IMR-90 (cell line): Measurements from ENCODE around the gene FAM13B. TPM values are rescaled to one million over a fixed set of nuclear protein-coding genes. Genes with fewer than 3 reads are reported as not detected.

Experiments
- ATAC-seq: fragments of 200-7000 bp; cut with Tn5 transposase; 2 replicates; pipeline ENCODE4 v1.9.1; 2020; ENCODE audit warnings: low read depth, mild to moderate bottlenecking, moderate library complexity
- BruUV-seq: library from RNA; stranded (reverse); fragments of 400-500 nt; replicated peaks from 2 replicates; lab custom pipeline; 2021; lab: Mats Ljungman, UMichigan
- CTCF ChIA-PET: fragments of 300-600 bp; formaldehyde crosslinking; extraction: SDS; loops from one replicate; lab custom pipeline; 2021; ENCODE audit warnings: antibody characterized with exemption; lab: Yijun Ruan, JAX
- POLR2A ChIA-PET: fragments of 300-600 bp; sonication (Branson Sonifier 250); formaldehyde crosslinking; loops from one replicate; lab custom pipeline; 2022; ENCODE audit warnings: antibody characterized with exemption; ENCODE audit not compliant: unreplicated experiment; lab: Charles Lee
- DNase-seq: peaks from one replicate; pipeline ENCODE4 v3.0.0; 2013
- H2AFZ ChIP-seq: replicated peaks from 2 replicates; pipeline ENCODE3; 2013; ENCODE audit warnings: low read length, mild to moderate bottlenecking; ENCODE audit not compliant: poor library complexity
- H2AK5ac ChIP-seq: 2 replicates; pipeline ENCODE4 v1.6.1; 2013; ENCODE audit warnings: low read depth, low read length, inconsistent platforms
- H2AK9ac ChIP-seq: replicated peaks from 2 replicates; pipeline ENCODE3; 2013; ENCODE audit warnings: mild to moderate bottlenecking, low read depth, low read length, moderate library complexity; ENCODE audit not compliant: poor library complexity
- H2BK120ac ChIP-seq: 2 replicates; pipeline ENCODE4 v1.6.1; 2013; ENCODE audit warnings: low read depth, low read length, inconsistent platforms
- H2BK15ac ChIP-seq: 3 replicates; pipeline ENCODE4 v1.6.1; 2013; ENCODE audit warnings: low read depth, low read length, inconsistent platforms
- H2BK20ac ChIP-seq: 2 replicates; pipeline ENCODE4 v1.6.1; 2013; ENCODE audit warnings: low read depth, mild to moderate bottlenecking, inconsistent platforms, low read length, moderate library complexity
- H2BK5ac ChIP-seq: 2 replicates; pipeline ENCODE4 v1.6.1; 2013; ENCODE audit warnings: mild to moderate bottlenecking, low read depth, low read length, inconsistent platforms; ENCODE audit not compliant: poor library complexity, severe bottlenecking
- H3K14ac ChIP-seq: replicated peaks from 2 replicates; pipeline ENCODE4 v1.6.1; 2013; ENCODE audit warnings: low read depth, low read length, inconsistent platforms
- H3K18ac ChIP-seq: 2 replicates; pipeline ENCODE4 v1.6.1; 2013; ENCODE audit warnings: low read depth, low read length, control low read depth
- H3K23ac ChIP-seq: 2 replicates; pipeline ENCODE4 v1.6.1; 2013; ENCODE audit warnings: low read depth, low read length, inconsistent platforms
- H3K27ac ChIP-seq: 2 replicates; pipeline ENCODE4 v1.5.1; 2013; ENCODE audit warnings: mild to moderate bottlenecking, control low read depth, low read length; ENCODE audit not compliant: insufficient read depth
- H3K27me3 ChIP-seq: 2 replicates; pipeline ENCODE4 v1.6.1; 2013; ENCODE audit warnings: low read length; ENCODE audit not compliant: control insufficient read depth, insufficient read depth
- H3K36me3 ChIP-seq: 2 replicates; pipeline ENCODE4 v1.6.1; 2013; ENCODE audit warnings: low read length, mixed read lengths; ENCODE audit not compliant: control insufficient read depth, insufficient read depth
- H3K4ac ChIP-seq: 2 replicates; pipeline ENCODE4 v1.6.1; 2013; ENCODE audit warnings: low read depth, low read length, inconsistent platforms
- H3K4me1 ChIP-seq: 2 replicates; pipeline ENCODE4 v1.6.1; 2013; ENCODE audit warnings: low read length, mixed read lengths; ENCODE audit not compliant: control insufficient read depth, insufficient read depth
- H3K4me2 ChIP-seq: 2 replicates; pipeline ENCODE4 v1.6.1; 2013; ENCODE audit warnings: low read depth, mild to moderate bottlenecking, control low read depth, low read length, moderate library complexity
- H3K4me3 ChIP-seq: 2 replicates; pipeline ENCODE4 v1.5.1; 2013; ENCODE audit warnings: low read depth, mild to moderate bottlenecking, control low read depth, low read length, moderate library complexity; ENCODE audit not compliant: insufficient read depth
- H3K56ac ChIP-seq: 2 replicates; pipeline ENCODE4 v1.6.1; 2013; ENCODE audit warnings: low read length, inconsistent platforms; ENCODE audit not compliant: insufficient read depth; ENCODE audit errors: extremely low read depth
- H3K79me1 ChIP-seq, 2 experiments: 2 replicates each; pipeline ENCODE4 v1.6.1; 2013; ENCODE audit warnings: low read length in 2 of 2, inconsistent platforms in 1 of 2, low read depth in 1 of 2
- H3K9ac ChIP-seq: 2 replicates; pipeline ENCODE4 v1.6.1; 2013; ENCODE audit warnings: low read depth, low read length, control low read depth
- H3K9me1 ChIP-seq: 2 replicates; pipeline ENCODE4 v1.6.1; 2013; ENCODE audit warnings: low read length, inconsistent platforms; ENCODE audit not compliant: insufficient read depth
- H3K9me3 ChIP-seq: 2 replicates; pipeline ENCODE4 v1.6.1; 2013; ENCODE audit warnings: low read length; ENCODE audit not compliant: control insufficient read depth, insufficient read depth
- H4K20me1 ChIP-seq: 2 replicates; pipeline ENCODE4 v1.6.1; 2013; ENCODE audit warnings: low read length, inconsistent platforms; ENCODE audit not compliant: insufficient read depth
- H4K5ac ChIP-seq: 2 replicates; pipeline ENCODE4 v1.6.1; 2013; ENCODE audit warnings: mild to moderate bottlenecking, low read depth, low read length, control low read depth
- H4K8ac ChIP-seq, 2 experiments: 2 replicates each; pipeline ENCODE4 v1.6.1; 2013; ENCODE audit warnings: low read depth in 2 of 2, low read length in 2 of 2, control low read depth in 1 of 2, inconsistent platforms in 1 of 2
- H4K91ac ChIP-seq: 2 replicates; pipeline ENCODE4 v1.6.1; 2013; ENCODE audit warnings: low read depth, low read length, inconsistent platforms; ENCODE audit not compliant: insufficient read depth
- BHLHE40 ChIP-seq: fragments of 150-350 bp; IDR thresholded peaks from 2 replicates; pipeline ENCODE4 v1.6.1; 2016; ENCODE audit warnings: mild to moderate bottlenecking, low read depth, low read length
- CEBPB ChIP-seq: IDR thresholded peaks from 2 replicates; pipeline ENCODE4 v1.6.1; 2012; ENCODE audit warnings: low read depth, low read length, improper control_type of control experiment
- CHD1 ChIP-seq: IDR thresholded peaks from 2 replicates; pipeline ENCODE4 v1.6.1; 2012; ENCODE audit warnings: low read depth, low read length, improper control_type of control experiment
- ELK1 ChIP-seq: fragments of 150-350 bp; IDR thresholded peaks from 2 replicates; pipeline ENCODE4 v1.6.1; 2016; ENCODE audit warnings: low read depth, mild to moderate bottlenecking, low read length, moderate library complexity, borderline replicate concordance
- FOS ChIP-seq: fragments of 150-350 bp; IDR thresholded peaks from 2 replicates; pipeline ENCODE4 v1.6.1; 2016; ENCODE audit warnings: low read depth, low read length
- MAFK ChIP-seq: IDR thresholded peaks from 2 replicates; pipeline ENCODE4 v1.6.1; 2012; ENCODE audit warnings: low read depth, low read length, improper control_type of control experiment
- MAZ ChIP-seq: IDR thresholded peaks from 2 replicates; pipeline ENCODE4 v1.6.1; 2012; ENCODE audit warnings: low read depth, mild to moderate bottlenecking, low read length, improper control_type of control experiment, moderate library complexity, borderline replicate concordance
- NFE2L2 ChIP-seq: fragments of 150-350 bp; IDR thresholded peaks from 2 replicates; pipeline ENCODE4 v1.6.1; 2016; ENCODE audit warnings: low read depth, mild to moderate bottlenecking, low read length
- POLR2A ChIP-seq: IDR thresholded peaks from 2 replicates; pipeline ENCODE4 v1.6.1; 2012; ENCODE audit warnings: mild to moderate bottlenecking, low read depth, low read length
- RAD21 ChIP-seq: IDR thresholded peaks from 2 replicates; pipeline ENCODE4 v1.6.1; 2012; ENCODE audit warnings: low read length, improper control_type of control experiment
- RCOR1 ChIP-seq: IDR thresholded peaks from 2 replicates; pipeline ENCODE4 v1.6.1; 2012; ENCODE audit warnings: mild to moderate bottlenecking, low read length, improper control_type of control experiment; ENCODE audit not compliant: insufficient replicate concordance
- RFX5 ChIP-seq: IDR thresholded peaks from 2 replicates; pipeline ENCODE4 v1.8.0; 2012; ENCODE audit warnings: low read depth, mild to moderate bottlenecking, low read length, moderate library complexity
- SMC3 ChIP-seq: fragments of 150-350 bp; IDR thresholded peaks from 2 replicates; pipeline ENCODE4 v1.6.1; 2016; ENCODE audit warnings: low read depth, mild to moderate bottlenecking, antibody characterized with exemption, low read length, moderate library complexity
- WGBS, 2 experiments: methylation state at CpG; one replicate each; pipeline versions ENCODE4 v1.1.5 to v1.1.7; 2013; ENCODE audit warnings: missing lambda C conversion rate in 2 of 2; ENCODE audit not compliant: insufficient read length in 1 of 2; ENCODE audit errors: extremely low coverage in 2 of 2; 5-methylcytosine and 5-hydroxymethylcytosine counted together
- dilution Hi-C: fragments of 300-500 bp; cut with HindIII; formaldehyde crosslinking; loops from one replicate; pipeline ENCODE4 v1.14.3; 2018; ENCODE audit warnings: low sequenced_read_pairs; ENCODE audit not compliant: unreplicated experiment
- in situ Hi-C: fragments of 300-500 bp; cut with MboI; formaldehyde crosslinking; loops from 3 replicates; pipeline ENCODE4 v1.14.3; 2019; ENCODE audit warnings: low sequenced_read_pairs, inconsistent platforms, mixed read lengths
- intact Hi-C: fragments of 100-400 bp; cut with micrococcal nuclease; formaldehyde crosslinking; loops from 2 replicates; pipeline ENCODE4 v1.10.0; 2022
- polyA plus RNA-seq, 3 experiments: library from polyadenylated mRNA; depleted of rRNA; stranded (reverse); fragments of >200 nt; gene quantifications; 2 replicates each; pipeline ENCODE4 v1.2.3, GENCODE V29; 2012; ENCODE audit warnings: low replicate concordance in 1 of 3
- total RNA-seq: library from RNA; depleted of rRNA; stranded (reverse); fragments of >200 nt; gene quantifications from 2 replicates; pipeline ENCODE4 v1.2.3, GENCODE V29; 2012
- TF ChIP-seq, protein P1 (sequence below): fragments of 150-350 bp; IDR thresholded peaks from 2 replicates; pipeline ENCODE4 v1.6.1; 2017; ENCODE audit warnings: mild to moderate bottlenecking, antibody characterized with exemption, low read length, low read depth
- TF ChIP-seq, protein P2 (sequence below): conservative IDR thresholded peaks from 2 replicates; pipeline ENCODE4 v1.5.1; 2012; ENCODE audit warnings: mild to moderate bottlenecking, low read depth, low read length, improper control_type of control experiment

The FAM13B gene
- total and polyA plus RNA-seq, 2 of the 4 experiments (the other 2 are of a cell fraction) = 14.6 to 15.1 TPM

DNA sequence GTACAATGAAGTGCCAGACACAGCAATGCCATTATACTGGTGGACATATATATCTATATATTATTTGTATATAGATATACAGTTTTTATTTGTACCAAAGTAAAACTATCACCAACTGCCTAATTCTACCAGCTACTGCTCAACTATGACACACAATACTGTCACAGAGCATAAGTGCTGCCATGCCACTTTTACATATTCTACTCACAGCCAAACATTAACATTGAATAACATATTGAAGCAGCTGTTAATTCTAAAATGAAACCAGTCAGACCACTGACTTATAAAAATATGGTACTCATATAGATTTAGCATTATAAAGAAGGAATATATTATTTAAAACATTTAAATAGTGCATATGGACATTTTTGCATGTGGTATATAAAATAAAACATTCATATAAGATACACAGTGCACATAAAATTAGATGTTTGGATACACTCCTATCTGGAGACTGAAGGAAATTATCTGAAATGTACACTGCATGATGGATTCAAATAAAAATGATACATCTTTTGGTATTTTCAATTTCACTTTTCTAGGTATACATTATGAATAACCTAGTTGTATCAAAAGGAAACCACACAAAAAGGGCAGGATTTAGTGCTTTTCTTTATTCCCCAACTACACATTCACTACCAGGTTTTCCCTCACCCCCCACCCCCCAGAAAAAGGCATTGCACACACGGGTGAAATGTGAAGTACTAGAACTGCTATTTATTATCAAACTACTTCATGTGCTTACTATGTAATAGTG, 94.7 kb downstream of the FAM13B start:
- H2BK20ac ChIP-seq = no peak overlapping the region
- ATAC-seq (no peak), DNase-seq (no peak)
- no peak overlapping the region for H3K18ac ChIP-seq
- H3K4me2 ChIP-seq = no peak overlapping the region
- no peak overlapping the region for H3K14ac ChIP-seq
- H2BK5ac ChIP-seq = no peak overlapping the region
- no peak overlapping the region for H2AK9ac ChIP-seq
- no peak overlapping the region for H2BK120ac ChIP-seq
- H3K9ac ChIP-seq = no peak overlapping the region
- no peak overlapping the region for H3K27ac ChIP-seq
- H2AK5ac ChIP-seq = no peak overlapping the region
- no peaks in the 10 kb centered on the region for H3K9me3 ChIP-seq
- ChIA-PET CTCF (interaction anchor here (0.7 kb wide), 1 partner anchor 9 kb away, joined by 5 read pairs; no protein-coding TSS in a partner anchor), POLR2A (no interaction called here)
- H3K27me3 ChIP-seq = no peaks in the 10 kb centered on the region
- H4K91ac ChIP-seq = no peak overlapping the region
- H2AFZ ChIP-seq = no peak overlapping the region
- peaks cover 27% of the 10 kb centered on the region for H3K36me3 ChIP-seq
- no peak overlapping the region for H3K56ac ChIP-seq
- H3K4ac ChIP-seq = no peak overlapping the region
- H4K8ac ChIP-seq = no peak overlapping the region
- in situ Hi-C loops (no loop called here), intact Hi-C loops (no loop called here), dilution Hi-C loops (no loop called here)
- no peak overlapping the region for H3K23ac ChIP-seq
- H3K4me3 ChIP-seq = no peak overlapping the region
- H3K9me1 ChIP-seq = 0 out of 2 replicates have a peak, but pooled peaks cover 3% of the 10 kb centered on the region
- H2BK15ac ChIP-seq = no peak overlapping the region
- no CpG with 5 or more reads among the region's 1 CpG for WGBS, 2 experiments
- H3K4me1 ChIP-seq = peaks cover 1% of the 10 kb centered on the region
- H4K5ac ChIP-seq = no peak overlapping the region
- no TSS peak for BruUV-seq
- H4K20me1 ChIP-seq = 0 out of 2 replicates have a peak, but pooled peaks cover 5% of the 10 kb centered on the region
- no peaks in the 10 kb centered on the region; a peak in 2 of 4 replicates for H3K79me1 ChIP-seq
- TF ChIP-seq MAFK (no peak), RAD21 (no peak), FOS (no peak), RFX5 (no peak), SMC3 (no peak), POLR2A (no peak), NFE2L2 (no peak), CHD1 (no peak), ELK1 (no peak), MAZ (no peak), RCOR1 (no peak), BHLHE40 (no peak), CEBPB (no peak)
- TF ChIP-seq, protein P1, sequence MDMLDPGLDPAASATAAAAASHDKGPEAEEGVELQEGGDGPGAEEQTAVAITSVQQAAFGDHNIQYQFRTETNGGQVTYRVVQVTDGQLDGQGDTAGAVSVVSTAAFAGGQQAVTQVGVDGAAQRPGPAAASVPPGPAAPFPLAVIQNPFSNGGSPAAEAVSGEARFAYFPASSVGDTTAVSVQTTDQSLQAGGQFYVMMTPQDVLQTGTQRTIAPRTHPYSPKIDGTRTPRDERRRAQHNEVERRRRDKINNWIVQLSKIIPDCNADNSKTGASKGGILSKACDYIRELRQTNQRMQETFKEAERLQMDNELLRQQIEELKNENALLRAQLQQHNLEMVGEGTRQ = no peak
- TF ChIP-seq, protein P2, sequence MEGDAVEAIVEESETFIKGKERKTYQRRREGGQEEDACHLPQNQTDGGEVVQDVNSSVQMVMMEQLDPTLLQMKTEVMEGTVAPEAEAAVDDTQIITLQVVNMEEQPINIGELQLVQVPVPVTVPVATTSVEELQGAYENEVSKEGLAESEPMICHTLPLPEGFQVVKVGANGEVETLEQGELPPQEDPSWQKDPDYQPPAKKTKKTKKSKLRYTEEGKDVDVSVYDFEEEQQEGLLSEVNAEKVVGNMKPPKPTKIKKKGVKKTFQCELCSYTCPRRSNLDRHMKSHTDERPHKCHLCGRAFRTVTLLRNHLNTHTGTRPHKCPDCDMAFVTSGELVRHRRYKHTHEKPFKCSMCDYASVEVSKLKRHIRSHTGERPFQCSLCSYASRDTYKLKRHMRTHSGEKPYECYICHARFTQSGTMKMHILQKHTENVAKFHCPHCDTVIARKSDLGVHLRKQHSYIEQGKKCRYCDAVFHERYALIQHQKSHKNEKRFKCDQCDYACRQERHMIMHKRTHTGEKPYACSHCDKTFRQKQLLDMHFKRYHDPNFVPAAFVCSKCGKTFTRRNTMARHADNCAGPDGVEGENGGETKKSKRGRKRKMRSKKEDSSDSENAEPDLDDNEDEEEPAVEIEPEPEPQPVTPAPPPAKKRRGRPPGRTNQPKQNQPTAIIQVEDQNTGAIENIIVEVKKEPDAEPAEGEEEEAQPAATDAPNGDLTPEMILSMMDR = no peak
